GM18861 (cell line): Measurements from ENCODE around the gene PAPSS2.

Experiments
- ATAC-seq: cut with Tn5 transposase; IDR thresholded peaks from one replicate; pipeline ENCODE4 v1.9.1; 2021; ENCODE audit not compliant: unreplicated experiment

Gene PAPSS2

GRCh38 chr10:87669752-87670151, 10.1 kb downstream of the PAPSS2 start:
- no peak for ATAC-seq

DNA sequence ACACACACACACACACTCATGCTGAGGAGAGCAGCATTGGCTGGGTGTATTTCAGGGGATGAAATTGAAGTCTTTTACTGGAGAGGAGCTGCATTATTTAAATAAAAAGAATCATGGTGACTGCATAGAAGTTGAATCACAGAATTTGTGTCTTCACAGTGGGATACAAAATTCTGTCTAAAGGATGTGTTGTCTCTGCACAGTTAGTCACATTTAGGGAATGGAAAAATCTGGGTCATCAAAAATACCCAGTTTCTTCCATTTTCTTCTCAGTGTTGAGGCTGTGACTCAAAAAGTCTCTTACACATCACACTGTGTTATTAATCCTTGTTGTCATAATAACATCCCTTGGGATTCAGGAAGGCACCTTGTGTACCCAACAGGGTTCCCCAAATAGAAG, 10.9 kb downstream of the PAPSS2 start:
- no peak for ATAC-seq

DNA sequence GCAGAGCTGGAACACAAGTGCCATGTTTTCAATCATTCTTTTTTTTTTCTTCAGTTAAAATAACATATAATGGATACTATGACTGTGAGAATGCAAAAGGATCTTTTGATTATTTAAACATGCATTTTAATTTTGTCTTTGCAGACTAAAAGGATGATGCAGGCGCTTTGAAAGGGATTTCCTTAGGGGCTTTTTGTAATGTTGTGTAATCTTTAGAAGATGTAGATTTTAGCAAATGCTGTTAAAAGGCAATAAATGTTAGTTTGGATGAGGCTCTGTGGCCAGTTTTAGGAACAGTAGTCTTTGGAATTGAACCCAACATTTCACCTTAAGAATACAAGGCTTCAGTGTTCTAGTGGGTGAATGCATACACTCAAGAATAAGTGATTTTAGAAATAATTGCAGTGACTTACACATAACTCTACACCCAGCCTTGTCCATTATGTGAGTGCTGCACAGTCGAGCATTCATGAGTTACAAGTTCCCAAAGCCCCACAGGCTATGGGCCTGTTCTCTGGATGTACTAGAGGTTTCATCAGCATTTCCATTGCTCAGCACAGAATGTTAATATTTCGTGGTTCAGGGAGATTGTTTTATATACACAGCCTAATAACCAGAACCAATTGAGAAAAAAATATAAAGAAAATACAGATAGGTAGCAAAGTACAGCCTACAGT, 11.6 kb downstream of the PAPSS2 start:
- ATAC-seq = no peak

DNA sequence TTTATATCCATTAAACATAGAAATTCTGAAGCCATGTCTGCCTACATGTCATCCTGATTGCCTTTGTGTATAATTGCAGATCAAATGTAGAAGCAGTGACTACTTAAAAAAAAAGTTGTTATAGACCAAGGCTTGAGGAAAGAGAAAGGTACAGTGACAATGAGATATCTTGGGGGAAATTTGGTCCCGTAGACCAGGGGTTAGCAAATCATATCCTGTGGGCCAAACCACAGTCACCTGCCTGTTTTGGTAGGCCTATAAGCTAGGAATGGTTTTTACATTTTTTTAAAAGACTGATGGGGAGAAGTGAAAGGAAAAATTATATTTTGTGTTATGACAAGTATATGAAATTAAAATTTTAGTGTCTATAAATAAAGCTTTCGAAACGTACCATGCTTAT, 12.9 kb downstream of the PAPSS2 start:
- ATAC-seq = no peak

DNA sequence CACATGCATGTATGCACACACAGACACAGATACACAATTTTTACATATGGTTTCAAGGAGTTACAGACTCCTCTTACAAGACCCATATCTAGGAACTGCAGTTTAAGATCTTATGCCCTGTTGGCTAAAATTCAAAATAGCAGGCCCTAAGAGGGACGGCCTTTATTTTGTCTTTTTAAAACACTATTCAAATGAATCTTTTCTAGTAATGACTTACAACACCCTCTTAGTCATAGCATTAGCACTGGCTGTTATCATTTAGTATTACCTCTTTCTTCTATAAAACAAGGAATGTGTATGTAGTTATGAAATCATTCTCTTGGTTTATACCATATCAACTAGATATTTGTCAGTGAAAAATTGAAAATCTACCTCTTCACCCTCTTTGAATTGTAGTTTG, 15.3 kb downstream of the PAPSS2 start:
- no peak for ATAC-seq

DNA sequence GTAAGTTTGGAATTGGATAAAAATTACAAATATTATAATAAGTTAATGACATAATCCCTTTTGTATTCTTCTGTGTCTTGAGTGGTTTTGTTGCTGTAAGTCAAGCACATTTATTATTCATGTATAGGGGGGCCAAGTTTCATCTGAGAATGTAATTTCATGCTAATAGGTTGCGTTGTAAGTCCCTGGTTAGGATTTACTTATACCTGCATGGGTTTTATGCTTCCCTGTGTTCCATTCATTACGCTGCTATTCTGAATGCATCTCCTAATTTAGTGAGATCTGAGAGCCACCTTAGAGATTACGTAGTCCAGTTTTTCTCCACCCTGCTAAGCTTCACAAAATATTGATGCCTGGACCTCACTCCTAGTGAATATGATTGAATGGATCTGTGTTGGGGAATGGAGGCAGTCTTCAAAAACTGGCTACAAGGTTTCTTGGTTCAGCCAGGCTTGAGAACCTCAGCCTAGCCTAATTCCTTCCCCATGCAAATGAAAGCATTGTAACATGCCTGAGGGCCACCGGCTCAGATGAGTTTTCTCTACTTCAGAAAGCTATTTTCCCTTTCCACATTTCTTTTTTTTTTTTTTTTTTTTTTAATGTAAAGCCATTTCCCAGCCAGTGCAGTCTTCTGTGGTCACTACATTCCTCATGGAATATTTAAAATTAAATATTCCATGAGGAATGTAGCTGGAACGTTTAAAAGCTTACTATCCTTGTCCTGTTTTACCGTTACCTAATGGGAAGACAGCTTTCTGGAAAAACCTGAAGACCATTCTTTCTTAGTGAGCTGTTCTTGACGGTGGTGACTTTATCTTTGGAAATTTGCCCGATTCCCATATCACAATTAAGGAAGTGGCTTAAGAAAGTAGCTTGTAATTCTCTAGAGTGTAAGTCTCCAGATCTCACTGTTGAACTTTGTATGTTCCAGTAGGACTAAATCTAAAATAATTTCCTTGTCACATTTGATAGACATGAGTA, 16.0 kb downstream of the PAPSS2 start:
- ATAC-seq = no peak

- no peak for ATAC-seq
Observed at GRCh38 chr10:87677595-87677994, 17.9 kb downstream of the PAPSS2 start.

- no peak for ATAC-seq
Observed at GRCh38 chr10:87678302-87678701, 18.6 kb downstream of the PAPSS2 start.

- no peak for ATAC-seq
Observed at GRCh38 chr10:87683356-87683755, 23.7 kb downstream of the PAPSS2 start.

DNA sequence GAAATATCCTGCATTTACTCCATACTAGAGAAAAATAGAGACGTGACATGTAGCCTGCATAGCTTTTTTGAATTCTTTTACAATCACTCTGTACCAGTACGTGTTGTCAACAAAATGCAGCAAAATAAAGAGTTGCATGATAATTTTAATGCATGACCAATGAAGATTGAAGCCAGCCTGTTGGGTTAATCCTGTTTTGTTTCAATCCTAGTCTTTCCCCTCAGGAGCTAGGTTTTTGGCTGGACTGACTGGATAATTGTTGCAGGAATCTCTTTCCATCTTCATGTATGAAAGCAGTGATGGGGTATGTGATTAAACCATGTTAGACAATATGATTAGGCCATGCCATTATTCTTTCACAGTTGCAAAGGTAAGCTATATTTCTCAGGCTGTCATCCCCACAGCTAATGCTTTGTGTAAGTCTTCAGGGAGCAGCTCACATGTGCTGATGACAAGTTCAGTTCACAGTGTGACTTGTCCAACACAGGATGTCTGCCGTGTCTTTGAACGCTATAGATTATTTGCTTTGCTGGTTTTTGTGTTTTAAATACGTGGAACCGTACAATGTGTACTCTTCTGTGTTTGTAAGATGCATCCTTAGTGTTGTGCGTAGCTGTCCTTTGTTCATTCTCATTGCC, 24.4 kb downstream of the PAPSS2 start:
- no peak for ATAC-seq

- ATAC-seq = no peak
Observed at GRCh38 chr10:87685832-87686574, 26.3 kb downstream of the PAPSS2 start.

- no peak for ATAC-seq
Observed at GRCh38 chr10:87691506-87692070, 31.9 kb downstream of the PAPSS2 start.

GRCh38 chr10:87692956-87693484, 33.3 kb downstream of the PAPSS2 start:
- ATAC-seq = no peak

- no peak for ATAC-seq
Observed at GRCh38 chr10:87694011-87694794, 34.5 kb downstream of the PAPSS2 start.

DNA sequence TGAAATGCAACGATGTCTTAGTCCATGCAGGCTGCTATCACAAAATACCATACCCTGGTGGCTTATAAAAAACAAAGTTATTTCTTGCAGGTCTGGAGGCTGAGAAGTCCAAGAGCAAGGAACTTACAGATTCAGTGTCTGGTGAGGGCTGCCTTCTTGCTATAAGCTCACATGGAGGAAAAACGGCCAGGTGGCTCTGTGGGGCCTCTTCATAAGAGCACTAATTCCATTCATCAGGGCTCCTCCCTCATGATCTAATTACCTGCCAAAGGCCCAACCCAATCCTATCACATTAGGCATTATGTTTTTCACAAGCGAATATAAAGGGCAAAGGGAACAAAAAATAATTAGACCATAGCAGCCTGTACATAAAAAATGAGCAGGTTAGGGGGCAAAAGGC, 35.4 kb downstream of the PAPSS2 start:
- no peak for ATAC-seq

DNA sequence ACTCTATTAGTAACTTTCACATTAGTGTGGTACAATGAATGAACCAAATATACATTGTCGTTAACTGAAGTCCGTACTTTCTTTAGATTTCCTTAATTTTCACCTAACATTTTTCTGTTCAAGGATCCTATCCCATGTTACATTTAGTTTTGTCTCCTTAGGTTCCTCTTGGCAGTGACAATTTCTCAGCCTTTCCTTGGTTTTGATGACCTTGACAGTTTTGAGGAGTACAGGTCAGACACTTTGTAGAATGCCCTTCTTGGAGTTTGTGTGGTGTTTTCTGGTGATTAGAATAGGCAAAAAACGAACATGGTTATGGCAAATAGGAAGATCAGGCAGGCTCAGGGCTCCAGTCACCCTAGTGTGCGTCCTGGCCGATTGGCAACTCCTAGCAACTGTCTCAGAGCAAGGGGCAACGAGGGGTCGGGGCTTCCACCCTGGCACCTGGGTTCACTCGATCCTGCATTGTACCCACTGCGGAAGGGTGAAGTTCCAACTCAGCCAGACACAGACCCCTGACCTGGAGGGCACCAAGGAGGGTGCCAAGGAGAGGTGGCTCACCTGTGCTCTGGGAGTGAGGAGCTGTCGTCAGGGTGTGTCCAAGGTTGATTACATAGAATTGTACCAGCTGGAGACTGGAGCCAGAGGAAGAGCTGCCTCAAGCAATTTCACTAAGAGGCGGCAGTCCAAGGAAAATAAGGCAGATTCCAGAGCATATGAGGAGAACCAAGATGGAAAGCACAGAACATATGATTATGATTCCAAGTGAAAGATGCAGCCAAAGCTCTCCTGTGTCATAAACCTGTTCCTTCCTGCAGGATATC, 37.5 kb downstream of the PAPSS2 start:
- no peak for ATAC-seq

DNA sequence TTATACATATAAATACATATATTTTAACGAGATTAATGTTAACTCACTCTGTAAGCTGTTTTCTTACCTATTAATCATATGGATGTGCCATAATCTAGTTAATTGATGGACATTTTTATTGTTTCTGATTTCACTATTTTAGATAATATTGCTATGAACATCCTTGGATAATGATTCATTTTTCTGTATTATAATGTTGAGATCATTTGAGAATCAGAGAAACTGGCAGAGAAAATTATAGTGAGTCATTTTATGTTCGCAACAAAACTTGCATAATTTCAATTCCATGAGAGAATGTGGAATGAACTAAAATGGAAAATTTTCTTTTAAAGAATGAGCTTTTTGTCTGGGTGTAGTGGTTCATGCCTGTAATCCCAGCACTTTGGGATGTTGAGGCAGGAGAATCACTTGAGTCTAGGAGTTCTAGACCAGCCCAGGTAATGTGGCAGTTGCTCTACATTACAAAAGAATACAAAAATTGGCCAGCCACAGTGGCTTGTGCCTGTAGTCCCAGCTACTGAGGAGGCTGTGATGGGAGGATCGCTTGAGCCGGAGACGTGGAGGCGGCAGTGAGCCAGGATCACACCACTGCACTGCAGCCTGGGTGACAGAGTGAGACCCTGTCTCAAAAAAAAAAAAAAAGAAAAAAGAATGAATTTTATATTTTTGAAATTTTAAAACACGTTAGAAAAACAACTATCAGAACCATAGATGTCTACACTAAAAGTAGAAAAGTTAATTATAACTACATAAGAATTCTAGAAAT, 40.5 kb downstream of the PAPSS2 start:
- no peak for ATAC-seq
